Measurements from ENCODE around the gene DERL3.

Gene DERL3

GRCh38 chr22:23800297-23801237 lies 38.2 kb downstream of the DERL3 start:
- DNase-seq: no peak

DNA sequence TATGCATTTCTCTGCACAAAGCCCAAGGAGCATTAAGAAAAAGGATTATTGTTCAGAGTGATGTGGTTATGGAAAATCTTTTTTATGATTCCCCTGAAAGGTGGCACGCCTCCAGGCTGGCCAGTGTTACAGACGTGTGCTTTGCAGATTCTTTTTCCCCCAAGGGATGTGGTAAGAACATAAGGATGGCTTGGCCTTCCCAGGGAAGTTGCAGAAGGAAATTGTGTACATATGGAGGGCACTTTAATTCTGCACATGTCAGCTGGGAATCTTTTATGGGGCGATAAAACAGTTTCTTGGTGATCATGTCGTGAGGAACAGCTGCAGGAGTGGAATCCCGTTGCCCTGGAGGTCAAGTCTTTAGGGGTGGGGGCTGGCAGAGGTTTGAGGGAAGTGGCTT lies 42.3 kb downstream of the DERL3 start:
- DNase-seq: no peak

- no peak for DNase-seq
These were observed 45.5 kb downstream of the DERL3 start for GRCh38 chr22:23793326-23793725.

DNA sequence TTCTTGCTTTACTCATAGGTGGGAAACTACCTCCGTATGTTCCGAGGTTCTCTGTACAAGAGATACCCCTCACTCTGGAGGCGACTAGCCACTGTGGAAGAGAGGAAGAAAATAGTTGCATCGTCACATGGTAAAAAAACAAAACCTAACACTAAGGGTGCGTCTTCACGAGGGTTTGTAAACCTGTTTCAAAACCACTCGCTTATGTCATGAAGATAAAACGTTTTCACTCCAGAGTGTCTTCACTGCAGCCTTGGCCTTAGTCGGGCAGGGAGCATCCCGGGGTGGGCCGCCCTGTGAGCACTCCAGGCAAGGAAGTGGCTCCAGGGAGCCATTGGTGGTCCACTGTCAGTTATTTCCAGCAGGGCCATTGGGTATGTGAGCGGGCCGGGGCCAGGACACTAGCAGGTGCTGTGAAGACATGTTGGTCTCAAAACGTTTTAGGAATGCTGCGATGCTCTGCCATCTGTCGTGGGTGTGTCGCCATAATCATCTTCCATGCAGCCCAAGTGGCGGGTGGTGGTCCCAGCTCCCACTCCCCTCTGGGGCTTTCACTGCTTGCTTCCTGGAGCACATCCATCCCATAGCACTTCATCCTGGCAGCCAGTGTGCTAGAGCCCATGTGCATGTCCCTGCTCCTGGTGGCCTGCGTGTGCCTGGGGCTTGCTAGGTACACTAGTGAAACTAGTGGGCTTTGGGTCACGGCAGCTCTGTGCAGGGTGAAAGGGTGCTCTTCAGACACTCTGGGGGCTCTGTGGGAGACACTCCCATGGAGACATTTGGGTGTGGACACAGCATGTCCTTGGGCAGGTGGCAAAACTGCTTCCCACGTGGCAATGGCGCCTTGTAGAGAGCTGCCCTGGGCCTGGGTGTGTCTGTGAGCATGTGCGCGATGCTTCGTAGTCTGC lies 46.8 kb downstream of the DERL3 start:
- no peak for DNase-seq

GRCh38 chr22:23790819-23791737 lies 47.7 kb downstream of the DERL3 start:
- no peak for DNase-seq

DNA sequence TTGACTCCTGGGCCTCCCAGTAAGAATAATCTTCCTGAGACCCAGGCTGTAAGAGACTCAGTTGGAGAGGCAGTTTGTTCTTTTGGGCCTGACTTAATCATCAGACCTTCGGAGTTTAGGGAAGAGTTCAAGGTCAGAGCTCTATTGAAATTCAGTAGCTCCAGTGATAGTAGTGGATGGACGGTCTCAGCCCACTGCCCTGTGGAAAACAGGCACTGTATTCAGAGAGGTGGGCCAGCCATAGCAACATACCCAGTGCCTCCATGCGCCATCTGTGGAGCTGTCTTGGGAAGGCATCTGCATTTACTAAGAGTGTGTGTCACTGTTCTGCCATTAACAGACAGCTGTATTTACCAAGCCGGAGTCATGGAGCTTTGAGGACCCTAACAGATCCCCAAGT lies 49.2 kb downstream of the DERL3 start:
- DNase-seq: no peak

- no peak for DNase-seq
These were observed 49.7 kb downstream of the DERL3 start for GRCh38 chr22:23789121-23789520.

GRCh38 chr22:23787910-23788309 lies 50.9 kb downstream of the DERL3 start:
- no peak for DNase-seq

GRCh38 chr22:23787600-23787896 lies 51.3 kb downstream of the DERL3 start:
- DNase-seq: no peak

DNA sequence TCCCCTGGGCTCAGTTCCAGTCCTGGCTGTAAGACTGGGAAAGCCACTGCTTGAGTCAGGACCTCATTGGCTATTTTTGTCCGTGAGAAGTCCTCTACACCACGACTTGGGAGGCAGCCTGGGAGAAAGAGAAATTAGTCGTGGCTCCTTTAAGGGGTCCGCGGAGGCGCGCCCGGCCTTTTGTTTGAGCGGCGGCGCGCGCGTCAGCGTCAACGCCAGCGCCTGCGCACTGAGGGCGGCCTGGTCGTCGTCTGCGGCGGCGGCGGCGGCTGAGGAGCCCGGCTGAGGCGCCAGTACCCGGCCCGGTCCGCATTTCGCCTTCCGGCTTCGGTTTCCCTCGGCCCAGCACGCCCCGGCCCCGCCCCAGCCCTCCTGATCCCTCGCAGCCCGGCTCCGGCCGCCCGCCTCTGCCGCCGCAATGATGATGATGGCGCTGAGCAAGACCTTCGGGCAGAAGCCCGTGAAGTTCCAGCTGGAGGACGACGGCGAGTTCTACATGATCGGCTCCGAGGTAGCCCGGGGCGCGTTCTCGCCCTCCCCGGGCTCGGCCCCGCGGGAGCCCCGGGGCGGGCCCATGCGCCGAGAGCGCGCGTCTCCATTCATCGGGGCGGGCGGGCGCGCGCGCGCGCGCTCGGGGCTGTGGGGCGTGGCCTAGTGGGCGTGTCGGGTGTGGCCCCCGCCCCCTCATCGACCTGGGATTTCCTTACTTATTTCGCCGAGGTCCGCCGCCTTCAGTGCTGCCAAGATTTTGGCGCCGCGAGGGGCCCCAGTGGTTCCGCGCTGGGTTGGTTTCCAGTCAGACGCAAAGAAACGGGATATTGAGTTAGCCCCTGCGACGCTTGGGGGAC lies 51.8 kb downstream of the DERL3 start, which contains the start of gene SMARCB1:
SMARCB1 (plus strand) TSS at position 215 of the 848 bp plus-strand sequence; CDS start at position 419, 204 bp downstream.
- DNase-seq: peak; percentile 30

DNA sequence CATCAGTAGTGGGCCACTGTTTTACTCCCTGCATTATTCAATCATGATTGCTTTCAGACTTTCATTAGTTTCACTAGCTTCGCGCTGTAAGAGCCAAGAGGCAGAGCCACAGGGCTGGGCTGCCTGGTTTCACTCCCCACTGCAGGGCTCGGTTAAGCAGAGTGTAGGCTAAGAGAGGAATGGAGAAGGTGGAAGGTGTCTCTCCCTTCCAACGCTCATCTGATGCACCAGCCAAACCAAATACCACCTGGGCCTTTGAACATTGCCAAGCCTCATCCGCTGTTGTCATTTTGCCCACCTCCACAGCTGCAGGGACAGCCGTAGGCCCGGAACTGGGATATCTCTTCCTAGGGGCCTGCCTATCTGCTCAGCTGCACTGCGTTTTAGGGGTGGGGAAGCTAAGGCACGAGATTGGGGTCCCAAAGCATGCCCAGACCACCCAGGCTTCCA lies 52.5 kb downstream of the DERL3 start:
- no peak for DNase-seq
